Activated CD8-positive, alpha-beta T cell treated with anti-CD3 and anti-CD28 coated beads for 36 hours (primary cell): ENCODE data around the gene B4GALNT1. TPM values are rescaled to one million over a fixed set of nuclear protein-coding genes. Genes with fewer than 3 reads are reported as not detected.

ENCODE experiments used
- ATAC-seq: fragments of 200-7000 bp; cut with Tn5 transposase; one replicate; pipeline ENCODE4 v1.10.0; 2021; ENCODE audit warnings: mild to moderate bottlenecking, moderate library complexity
- CTCF ChIA-PET: fragments of 350-600 bp; sonication (Branson Sonifier 250); formaldehyde crosslinking; loops from one replicate; lab custom pipeline; 2021; ENCODE audit warnings: antibody characterized with exemption; lab: Charles Lee
- POLR2A ChIA-PET: fragments of 350-600 bp; sonication (Branson Sonifier 250); formaldehyde crosslinking; loops from one replicate; lab custom pipeline; 2021; ENCODE audit warnings: antibody characterized with exemption; lab: Charles Lee
- DNase-seq: peaks from one replicate; pipeline ENCODE4 v3.0.0-alpha.2; 2020
- H3K27ac Mint-ChIP-seq: one replicate; pipeline ENCODE4 v1.8.0; 2021; ENCODE audit warnings: mild to moderate bottlenecking, mixed read lengths
- H3K27me3 Mint-ChIP-seq: one replicate; pipeline ENCODE4 v1.8.0; 2021; ENCODE audit warnings: mixed read lengths
- H3K36me3 Mint-ChIP-seq: one replicate; pipeline ENCODE4 v1.8.0; 2021; ENCODE audit warnings: low read depth, mixed read lengths
- H3K4me1 Mint-ChIP-seq: one replicate; pipeline ENCODE4 v1.8.0; 2021; ENCODE audit warnings: low read depth, mixed read lengths
- H3K4me3 Mint-ChIP-seq: one replicate; pipeline ENCODE4 v1.8.0; 2021; ENCODE audit warnings: mild to moderate bottlenecking, moderate library complexity, mixed read lengths
- H3K9me3 Mint-ChIP-seq: one replicate; pipeline ENCODE4 v1.8.0; 2021; ENCODE audit warnings: mixed read lengths
- intact Hi-C: fragments of 100-400 bp; cut with micrococcal nuclease; formaldehyde crosslinking; loops from one replicate; pipeline ENCODE4 v1.10.0; 2022
- total RNA-seq, 2 experiments: library from RNA; stranded (reverse); gene quantifications; one replicate each; pipeline ENCODE4 v1.2.3, GENCODE V29; 2021
- TF ChIP-seq, protein P1 (sequence below): fragments of 200-600 bp; IDR thresholded peaks from one replicate; pipeline ENCODE4 v1.8.0; 2022; ENCODE audit warnings: antibody characterized with exemption, mild to moderate bottlenecking

The B4GALNT1 gene
- total RNA-seq, 2 experiments from 2014 or later = 0.61 to 1.4 TPM

DNA sequence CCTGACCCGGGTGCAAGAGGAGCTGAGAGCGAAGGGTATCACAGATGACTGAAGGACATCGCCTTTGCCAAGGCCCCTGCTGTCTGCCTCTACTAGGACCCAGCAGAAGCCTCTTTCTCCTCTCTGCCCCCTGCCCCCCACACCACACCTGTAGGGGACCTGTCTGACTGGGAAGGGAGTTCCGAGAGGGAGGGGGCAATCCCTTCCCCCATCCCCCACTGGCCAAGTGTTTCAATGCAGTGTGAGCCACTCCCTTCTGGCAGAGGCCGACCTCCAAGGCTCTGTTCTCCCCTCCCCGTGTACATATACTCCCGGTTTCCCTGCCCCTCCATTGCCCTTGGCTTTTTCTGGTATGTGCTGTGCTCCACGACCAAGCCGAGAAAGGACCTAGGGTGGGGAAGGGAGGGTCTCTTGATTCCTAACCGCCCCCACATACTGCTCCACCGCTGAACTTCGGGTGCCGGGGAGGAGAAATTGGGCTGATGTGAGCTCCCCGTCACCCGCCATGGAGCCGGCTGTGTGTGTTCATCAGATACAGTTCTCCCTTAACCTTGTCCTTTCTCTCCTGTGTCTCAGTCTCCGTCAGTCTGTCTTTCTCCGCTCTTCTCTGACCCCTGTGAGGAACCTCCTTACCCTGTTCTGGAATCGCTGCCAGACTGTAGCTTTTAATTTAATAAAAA lies 23.8 kb downstream of the B4GALNT1 start:
- Mint-ChIP-seq H3K27ac (no peak overlapping the region), H3K4me1 (peaks cover 21% of the 10 kb centered on the region), H3K9me3 (no peaks in the 10 kb centered on the region), H3K4me3 (no peak overlapping the region), H3K36me3 (no peaks in the 10 kb centered on the region), H3K27me3 (peaks cover 10% of the 10 kb centered on the region)
- POLR2A ChIA-PET = interaction anchor here (0.7 to 3.7 kb wide), 3 partner anchors 10 to 17 kb away, joined by 3 to 18 read pairs (median 4); partner anchors contain the start of gene PIP4K2C
- ATAC-seq (no peak), DNase-seq (no peak)
- CTCF ChIA-PET = interaction anchor here (2.4 to 2.5 kb wide), 2 partner anchors 11 to 25 kb away, joined by 8 to 17 read pairs; no protein-coding TSS in a partner anchor
- TF ChIP-seq, protein P1, sequence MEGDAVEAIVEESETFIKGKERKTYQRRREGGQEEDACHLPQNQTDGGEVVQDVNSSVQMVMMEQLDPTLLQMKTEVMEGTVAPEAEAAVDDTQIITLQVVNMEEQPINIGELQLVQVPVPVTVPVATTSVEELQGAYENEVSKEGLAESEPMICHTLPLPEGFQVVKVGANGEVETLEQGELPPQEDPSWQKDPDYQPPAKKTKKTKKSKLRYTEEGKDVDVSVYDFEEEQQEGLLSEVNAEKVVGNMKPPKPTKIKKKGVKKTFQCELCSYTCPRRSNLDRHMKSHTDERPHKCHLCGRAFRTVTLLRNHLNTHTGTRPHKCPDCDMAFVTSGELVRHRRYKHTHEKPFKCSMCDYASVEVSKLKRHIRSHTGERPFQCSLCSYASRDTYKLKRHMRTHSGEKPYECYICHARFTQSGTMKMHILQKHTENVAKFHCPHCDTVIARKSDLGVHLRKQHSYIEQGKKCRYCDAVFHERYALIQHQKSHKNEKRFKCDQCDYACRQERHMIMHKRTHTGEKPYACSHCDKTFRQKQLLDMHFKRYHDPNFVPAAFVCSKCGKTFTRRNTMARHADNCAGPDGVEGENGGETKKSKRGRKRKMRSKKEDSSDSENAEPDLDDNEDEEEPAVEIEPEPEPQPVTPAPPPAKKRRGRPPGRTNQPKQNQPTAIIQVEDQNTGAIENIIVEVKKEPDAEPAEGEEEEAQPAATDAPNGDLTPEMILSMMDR = no peak
- intact Hi-C loops = no loop called here

DNA sequence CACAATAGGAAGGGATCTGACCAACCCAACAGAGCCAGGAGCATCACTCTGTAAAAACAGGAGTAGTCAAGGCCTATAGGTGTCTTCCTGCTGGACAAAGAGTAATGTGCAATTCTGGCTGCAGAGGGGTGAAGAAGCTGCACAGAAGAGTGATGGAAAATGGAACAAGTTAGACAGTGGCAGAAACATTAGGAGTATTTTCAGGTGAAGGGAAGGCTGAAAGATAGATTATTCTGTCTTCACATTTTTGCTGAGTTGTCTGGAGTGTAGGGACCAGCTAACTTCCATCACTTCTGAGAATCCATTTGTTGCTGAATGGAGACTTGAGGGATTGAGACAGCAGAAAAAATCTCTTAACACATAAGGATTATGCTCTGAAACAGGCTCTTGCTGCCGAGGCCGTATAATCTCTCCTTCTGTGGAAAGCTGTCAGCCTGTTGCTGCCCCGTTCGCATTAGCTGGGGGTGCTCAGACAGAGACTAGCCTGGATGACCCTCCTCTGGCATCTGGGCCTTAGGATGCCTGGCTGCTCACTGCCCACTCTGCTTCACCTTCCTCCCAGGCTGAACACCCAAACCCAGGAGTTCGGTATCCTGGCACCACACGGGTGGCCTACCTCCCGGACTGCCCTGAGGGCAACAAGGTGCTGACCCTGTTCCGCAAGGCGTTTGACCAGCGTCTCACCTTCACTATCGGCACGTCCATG lies 24.9 kb downstream of the B4GALNT1 start:
- intact Hi-C loops = no loop called here
- peaks cover 8% of the 10 kb centered on the region for H3K27me3 Mint-ChIP-seq
- H3K9me3 Mint-ChIP-seq = no peaks in the 10 kb centered on the region
- H3K4me3 Mint-ChIP-seq = no peak overlapping the region
- POLR2A ChIA-PET = interaction anchor here (1.5 to 3.7 kb wide), 2 partner anchors 13 to 15 kb away, joined by 4 to 18 read pairs; partner anchors contain the start of gene PIP4K2C
- H3K36me3 Mint-ChIP-seq = no peaks in the 10 kb centered on the region
- no peak overlapping the region for H3K27ac Mint-ChIP-seq
- TF ChIP-seq, protein P1 = no peak
- CTCF ChIA-PET = interaction anchor here (1.1 to 2.5 kb wide), 5 partner anchors 13 to 85 kb away, joined by 3 to 17 read pairs (median 5); partner anchors contain the start of gene B4GALNT1
- peaks cover 28% of the 10 kb centered on the region for H3K4me1 Mint-ChIP-seq
- ATAC-seq (no peak), DNase-seq (no peak)

DNA sequence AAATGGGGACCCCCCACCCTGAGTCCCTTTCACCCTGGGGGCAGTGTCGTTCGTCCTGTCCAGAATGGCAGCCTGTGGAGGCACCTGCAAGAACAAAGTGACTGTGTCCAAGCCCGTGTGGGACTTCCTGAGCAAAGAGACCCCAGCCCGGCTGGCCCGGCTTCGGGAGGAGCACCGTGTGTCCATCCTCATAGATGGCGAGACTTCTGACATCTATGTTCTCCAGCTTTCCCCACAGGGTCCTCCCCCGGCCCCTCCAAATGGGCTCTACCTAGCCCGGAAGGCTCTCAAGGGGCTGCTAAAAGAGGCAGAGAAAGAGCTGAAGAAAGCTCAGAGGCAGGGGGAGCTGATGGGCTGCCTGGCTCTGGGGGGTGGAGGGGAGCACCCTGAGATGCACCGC lies 26.2 kb downstream of the B4GALNT1 start:
- Mint-ChIP-seq H3K36me3 (peaks cover 5% of the 10 kb centered on the region), H3K27me3 (peaks cover 2% of the 10 kb centered on the region), H3K4me1 (peaks cover 32% of the 10 kb centered on the region), H3K9me3 (no peaks in the 10 kb centered on the region), H3K27ac (no peak overlapping the region), H3K4me3 (no peak overlapping the region)
- ATAC-seq (no peak), DNase-seq (no peak)
- intact Hi-C loops = no loop called here
- POLR2A ChIA-PET = interaction anchor here (1.5 to 4.4 kb wide), 3 partner anchors 8 to 15 kb away, joined by 4 to 27 read pairs (median 11); partner anchors contain the start of gene PIP4K2C
- TF ChIP-seq, protein P1 = no peak
- CTCF ChIA-PET = interaction anchor here (1.1 to 2.2 kb wide), 6 partner anchors 13 to 148 kb away, joined by 3 to 12 read pairs (median 4); partner anchors contain the start of gene GLI1

DNA sequence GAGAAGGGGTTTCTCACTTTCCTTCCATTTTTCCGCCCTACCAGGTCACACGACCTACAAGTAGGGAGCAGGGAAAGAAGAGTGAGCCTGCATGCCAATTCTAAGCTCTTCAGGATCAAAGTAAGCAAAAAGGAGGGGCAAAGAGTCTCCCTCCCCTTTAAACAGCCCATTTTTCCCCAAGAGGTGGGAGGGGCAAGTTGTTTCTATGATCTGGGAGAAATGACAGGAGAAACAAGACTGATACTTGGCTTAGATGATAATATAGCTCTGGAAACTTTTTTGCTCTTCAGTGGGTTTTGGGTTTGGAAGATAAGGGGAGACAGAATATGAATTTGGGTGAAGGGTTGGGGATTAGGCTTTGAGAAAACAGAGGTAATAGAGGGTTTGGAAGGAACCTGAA lies 26.6 kb downstream of the B4GALNT1 start:
- Mint-ChIP-seq H3K9me3 (no peaks in the 10 kb centered on the region), H3K36me3 (peaks cover 9% of the 10 kb centered on the region), H3K27ac (no peak overlapping the region), H3K4me3 (no peak overlapping the region), H3K4me1 (peaks cover 32% of the 10 kb centered on the region), H3K27me3 (peaks cover 2% of the 10 kb centered on the region)
- no peak for DNase-seq
- TF ChIP-seq, protein P1 = no peak
- ATAC-seq = no peak
- ChIA-PET CTCF (interaction anchor here (1.5 to 2.2 kb wide), 4 partner anchors 13 to 147 kb away, joined by 3 to 12 read pairs (median 8); partner anchors contain the start of gene GLI1), POLR2A (interaction anchor here (2.1 to 4.4 kb wide), 2 partner anchors 9 to 15 kb away, joined by 11 to 27 read pairs; partner anchors contain the start of gene PIP4K2C)
- intact Hi-C loops = no loop called here
